T-helper 22 cell (primary cell): Measurements from ENCODE around the gene LMAN1.

Experiments
- DNase-seq: peaks from one replicate; pipeline ENCODE4 v3.0.0-alpha.2; 2020; ENCODE audit warnings: low read depth

LMAN1 gene, protein sequence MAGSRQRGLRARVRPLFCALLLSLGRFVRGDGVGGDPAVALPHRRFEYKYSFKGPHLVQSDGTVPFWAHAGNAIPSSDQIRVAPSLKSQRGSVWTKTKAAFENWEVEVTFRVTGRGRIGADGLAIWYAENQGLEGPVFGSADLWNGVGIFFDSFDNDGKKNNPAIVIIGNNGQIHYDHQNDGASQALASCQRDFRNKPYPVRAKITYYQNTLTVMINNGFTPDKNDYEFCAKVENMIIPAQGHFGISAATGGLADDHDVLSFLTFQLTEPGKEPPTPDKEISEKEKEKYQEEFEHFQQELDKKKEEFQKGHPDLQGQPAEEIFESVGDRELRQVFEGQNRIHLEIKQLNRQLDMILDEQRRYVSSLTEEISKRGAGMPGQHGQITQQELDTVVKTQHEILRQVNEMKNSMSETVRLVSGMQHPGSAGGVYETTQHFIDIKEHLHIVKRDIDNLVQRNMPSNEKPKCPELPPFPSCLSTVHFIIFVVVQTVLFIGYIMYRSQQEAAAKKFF

DNA sequence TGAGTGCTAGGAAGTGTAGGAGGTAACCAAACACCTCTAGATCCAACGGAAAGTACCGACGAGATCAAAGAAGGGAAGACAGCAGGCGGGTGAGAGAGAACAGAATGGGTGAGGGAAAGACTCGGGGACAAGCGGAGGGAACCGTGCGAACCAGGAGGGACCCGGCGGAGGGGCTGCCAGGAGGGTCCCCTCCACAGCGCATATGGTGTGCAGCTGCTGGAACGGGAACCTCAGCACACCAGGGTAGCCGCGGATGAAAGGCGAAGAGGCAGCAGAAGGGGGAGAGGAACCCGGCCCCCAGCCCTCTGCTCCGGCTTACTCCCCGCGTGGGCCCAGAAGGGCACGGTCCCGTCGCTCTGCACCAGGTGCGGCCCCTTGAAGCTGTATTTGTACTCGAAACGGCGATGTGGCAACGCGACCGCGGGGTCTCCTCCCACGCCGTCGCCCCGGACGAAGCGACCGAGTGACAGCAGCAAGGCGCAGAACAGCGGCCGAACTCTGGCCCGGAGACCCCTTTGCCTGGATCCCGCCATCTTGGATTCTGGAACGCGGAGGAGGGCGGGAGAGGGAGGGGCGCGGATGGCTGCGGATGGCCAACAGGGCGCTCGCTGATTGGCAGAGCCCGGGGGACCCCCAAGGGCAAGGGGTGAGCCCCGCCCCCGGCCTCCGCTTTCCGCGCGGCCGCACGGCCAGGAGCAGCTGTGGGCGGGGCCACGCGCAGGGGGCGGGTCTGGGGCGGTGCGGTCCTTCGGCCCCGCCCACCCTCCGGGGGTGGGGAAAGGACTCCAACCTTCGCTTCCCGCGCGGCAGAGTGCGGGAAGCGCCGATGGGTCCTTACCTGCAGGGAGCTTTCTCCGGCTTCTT, at the start of gene LMAN1:
LMAN1 (minus strand) TSS at position 554 of the 864 bp plus-strand sequence; CDS start at position 533, 21 bp downstream.
- DNase-seq, result peak; percentile 89

DNA sequence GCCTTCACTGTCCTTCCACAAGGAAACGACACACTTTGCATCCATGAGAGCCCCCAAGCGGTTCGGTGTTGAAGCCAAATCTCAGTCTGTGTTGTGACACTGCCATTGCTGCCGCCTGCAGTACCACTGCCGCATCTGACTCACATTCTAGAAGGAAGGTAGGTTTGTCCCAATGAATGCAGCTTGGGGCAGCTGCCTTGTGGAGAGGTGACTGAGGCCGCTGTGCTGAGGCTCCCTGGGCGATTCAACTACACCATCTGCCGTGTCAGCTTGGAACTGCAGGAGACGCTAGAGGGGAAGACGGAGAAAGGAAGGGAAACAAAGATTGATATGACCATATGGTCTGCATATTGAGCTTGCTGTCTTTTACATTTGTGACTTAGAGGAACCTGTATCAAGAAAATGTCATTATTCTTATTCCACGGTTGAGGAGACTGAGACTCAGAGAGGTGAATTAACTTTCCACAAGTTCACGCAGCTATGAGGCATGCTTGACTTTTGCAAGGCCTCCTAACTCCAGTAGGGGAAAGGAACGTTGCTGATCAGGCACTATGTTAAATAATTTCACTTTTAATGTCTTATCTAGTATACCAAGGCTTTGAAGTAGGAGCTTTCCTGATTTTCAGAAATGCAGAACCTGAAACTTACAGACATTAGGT, 43.5 kb upstream of the LMAN1 start:
- peak; percentile 26 for DNase-seq

DNA sequence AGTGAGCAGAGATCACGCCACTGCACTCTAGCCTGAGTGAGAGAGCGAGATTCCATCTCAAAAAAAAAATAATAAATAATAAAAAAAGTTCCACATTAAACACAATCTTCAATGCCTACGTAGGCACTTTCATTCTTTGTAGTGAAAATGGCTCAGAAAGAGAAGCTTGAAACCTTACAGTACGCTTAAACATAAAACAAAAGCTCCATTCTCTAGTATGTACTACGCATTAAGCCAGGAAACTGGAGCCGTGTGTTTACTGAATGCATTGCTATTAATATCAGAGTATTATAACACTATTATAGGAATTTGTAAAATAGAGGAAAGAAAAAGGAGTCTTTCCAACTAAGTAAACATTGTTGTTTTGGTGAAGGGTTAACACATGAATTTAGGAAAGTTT, 41.3 kb upstream of the LMAN1 start:
- DNase-seq, result no peak

DNA sequence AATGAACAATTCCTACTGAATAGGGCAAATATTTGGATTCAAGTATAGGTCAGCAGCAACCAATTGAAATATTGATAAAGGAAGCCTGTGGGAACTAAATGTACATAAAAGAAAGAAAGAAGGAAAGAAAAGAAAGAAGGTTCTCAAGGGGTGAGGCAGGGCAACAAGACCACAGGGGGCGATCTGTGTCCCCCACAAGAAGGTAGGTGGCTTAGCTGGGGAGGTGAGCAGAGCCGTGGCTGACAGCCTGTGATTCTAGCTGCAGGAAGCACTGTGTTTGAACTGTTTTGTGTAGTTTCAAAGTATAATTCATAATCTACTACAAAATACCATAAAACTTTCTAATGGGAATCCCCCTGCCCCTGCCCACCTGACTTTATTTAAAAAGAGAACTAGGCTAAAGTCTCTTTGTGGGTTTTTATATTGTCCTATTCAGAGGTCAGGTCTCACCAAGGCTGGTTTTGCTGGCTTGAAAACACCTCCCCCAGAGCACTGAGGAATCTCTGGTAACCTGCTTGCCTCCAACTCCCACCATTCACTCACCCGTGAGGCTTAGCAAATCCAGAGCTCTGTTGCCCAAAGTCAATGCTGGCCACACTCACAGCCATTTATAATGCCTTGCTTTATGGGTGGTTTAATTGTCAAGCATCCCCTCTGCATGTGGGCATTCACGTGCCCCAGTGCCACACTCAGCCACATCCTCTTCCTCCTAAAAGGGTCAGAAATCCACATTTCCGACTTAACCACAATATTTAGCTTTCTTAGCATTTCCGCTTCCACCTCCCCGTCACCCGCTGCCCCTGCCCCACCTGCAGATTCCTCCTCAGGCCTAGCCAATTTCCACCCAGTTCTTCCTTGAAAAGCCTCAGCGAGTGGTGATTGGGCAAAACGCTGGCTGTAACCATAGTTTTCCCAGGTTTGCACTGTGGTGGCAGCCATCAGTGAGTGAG, 36.4 kb upstream of the LMAN1 start:
- no peak for DNase-seq

DNA sequence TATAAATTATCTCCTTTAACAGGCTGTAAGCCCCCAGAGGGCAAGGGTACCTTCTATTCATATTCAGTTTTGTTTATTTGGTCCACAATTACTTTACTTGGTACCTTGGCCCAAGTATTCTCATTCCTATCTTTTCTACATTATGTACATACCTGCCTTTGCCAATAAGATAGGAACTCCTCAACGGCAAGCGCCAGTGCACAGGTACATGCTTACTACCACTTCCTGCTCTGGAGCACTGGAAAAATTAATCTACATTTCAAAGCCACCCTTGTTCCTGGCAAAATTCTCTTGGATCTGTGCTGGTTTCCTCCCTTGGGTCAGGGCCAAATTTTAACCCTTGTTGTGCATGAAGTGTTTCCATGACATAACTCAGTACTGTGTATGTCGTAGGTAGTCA, 34.3 kb upstream of the LMAN1 start:
- no peak for DNase-seq

DNA sequence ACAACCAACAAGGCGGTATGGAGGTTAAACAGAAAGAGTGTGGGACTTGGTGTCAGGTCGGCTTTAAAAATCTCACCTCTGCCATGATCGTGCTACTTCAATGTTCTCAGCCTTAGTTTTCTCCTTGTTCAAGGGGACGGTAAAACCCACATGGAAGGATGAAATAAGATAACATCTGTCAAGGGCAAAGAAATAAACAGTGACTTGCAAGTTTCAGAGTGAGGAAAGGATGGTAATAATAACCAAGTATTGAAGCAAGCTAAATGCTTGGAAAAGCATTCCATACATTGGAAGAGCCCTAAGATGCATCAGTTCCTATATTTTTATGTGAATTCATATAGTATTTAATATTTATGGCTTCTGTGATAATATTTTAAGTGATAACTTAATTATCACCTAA, 29.8 kb upstream of the LMAN1 start:
- no peak for DNase-seq

DNA sequence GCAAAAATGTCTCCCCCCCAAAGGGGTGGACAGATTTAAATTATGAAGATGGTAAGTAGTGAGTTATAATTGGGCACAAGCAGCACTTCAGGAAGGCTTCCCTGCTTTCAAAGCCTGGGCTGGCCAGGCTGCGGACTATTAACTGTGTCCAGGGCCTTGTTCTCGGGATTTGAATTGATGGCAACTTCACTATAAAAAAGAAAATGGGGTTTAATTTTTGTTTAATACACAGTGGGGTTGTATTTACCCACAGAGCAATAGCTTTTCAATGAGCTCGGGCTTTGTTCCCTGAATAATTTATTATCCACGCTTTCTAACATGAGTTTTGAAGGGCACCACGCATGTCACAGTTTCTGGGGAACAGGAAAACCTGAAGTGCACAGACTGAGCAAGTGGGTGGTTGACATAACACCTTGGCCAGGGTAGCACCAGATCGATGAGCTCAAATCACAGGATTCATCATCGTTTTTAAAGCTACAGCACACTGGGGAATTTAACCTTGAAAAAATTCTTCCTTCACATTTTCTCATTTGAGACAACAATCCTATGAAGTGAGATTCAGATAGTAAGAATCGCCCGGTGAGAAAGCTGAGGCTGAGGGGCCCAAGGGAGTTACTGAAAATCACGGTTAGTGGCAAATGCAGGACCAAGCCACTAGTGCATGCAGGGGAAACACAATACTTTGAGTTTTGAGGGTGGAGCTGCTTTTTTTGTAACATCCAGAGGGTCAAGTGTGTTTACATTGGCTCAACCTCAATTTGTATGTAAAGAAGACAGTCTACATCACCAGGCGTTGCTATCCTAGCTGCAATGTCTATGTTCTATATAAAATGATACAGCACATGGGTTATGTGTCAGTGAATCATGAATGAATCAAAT, 28.9 kb upstream of the LMAN1 start:
- no peak for DNase-seq

DNA sequence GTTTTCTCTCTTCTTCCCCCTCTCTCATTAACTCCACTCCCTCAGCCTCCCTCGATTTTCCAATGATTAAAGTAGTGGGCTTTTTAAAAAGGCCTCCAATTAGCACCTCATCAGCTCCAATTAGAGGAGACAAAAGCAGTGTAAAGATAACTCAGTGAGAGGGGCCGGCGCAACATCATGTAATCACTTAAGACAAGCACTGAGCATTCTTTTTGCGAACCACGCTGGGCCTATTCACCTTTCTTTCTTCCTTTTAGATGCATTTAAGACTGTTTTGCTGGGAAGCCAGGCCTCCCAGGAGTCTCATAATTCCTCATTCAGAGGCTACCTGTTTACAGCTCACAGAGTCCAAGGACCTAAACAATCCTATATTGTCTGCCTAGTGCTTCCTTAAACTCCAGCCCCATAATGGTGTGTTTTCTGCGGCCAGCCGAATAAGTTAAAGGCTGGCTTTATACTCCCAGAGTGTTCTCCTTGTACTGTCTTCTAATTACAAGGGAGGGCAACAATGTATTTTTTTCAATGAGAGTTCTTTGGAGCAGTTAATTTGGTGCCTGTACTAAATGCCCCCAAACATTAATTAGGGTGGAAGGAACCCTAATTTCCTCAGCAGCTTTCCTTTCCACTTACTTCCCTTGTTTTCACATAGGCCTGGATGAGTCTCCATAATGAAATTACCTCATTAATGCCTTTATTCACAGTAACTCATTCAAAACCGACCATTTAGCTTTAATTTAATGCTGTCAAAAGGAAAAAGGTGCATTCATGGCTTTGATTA, 28.0 kb upstream of the LMAN1 start:
- no peak for DNase-seq

DNA sequence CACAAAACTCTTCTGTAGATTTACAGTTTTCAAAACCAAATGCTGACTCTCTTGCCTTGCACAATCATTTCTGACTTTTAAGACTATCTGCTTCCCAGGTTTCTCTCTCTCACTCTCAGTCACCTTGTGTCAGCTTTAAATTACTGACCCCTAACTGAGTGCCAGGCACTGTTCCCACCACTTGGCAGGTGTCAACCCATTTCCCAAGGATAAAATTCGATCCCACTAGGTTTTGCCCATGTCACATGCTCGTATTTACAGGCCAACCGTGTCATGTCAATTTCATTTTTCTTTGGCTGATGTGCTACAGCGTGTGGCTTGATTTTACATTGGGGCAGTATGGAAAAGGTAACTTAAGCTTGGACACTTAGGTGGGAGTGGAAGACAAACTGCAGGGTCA, 26.1 kb upstream of the LMAN1 start:
- no peak for DNase-seq

DNA sequence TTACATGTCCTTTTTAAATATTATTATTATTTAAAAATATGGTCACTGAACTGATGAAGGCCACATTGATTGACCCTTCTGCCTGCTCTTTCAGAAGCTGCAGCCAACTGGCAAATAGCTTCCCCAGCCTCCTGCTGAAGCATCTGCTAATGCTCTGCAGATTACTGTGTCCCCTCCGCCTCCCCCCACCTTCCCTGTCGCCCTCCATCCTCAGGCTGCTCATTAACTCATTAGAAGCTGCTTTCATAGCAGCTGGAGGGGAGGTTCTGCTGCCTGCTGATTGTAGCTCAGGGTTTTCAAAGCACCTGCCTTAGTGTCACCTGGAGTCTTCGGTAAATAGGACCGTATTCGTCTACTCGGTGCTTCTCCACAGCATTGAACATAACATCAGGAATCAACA, 24.8 kb upstream of the LMAN1 start:
- DNase-seq, result no peak

DNA sequence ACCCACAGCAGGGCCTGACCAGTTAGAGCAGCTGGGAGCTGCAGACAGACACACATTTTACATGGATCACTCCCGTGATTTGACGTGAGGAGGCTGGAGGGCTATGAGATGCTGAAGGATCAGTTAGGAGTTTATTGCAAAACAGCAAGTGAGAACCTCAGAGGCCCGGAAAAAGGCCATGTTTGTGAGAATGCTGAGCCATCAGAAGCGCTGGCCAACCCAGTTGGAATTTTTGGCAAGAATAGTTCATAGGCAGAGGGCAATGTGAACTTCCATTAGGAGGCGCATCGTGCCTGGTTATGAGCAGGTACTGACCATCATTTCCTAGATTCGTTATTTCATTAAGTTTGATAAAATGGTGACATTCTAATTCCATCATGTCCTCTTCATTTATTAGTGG, 23.3 kb upstream of the LMAN1 start:
- DNase-seq, result no peak

DNA sequence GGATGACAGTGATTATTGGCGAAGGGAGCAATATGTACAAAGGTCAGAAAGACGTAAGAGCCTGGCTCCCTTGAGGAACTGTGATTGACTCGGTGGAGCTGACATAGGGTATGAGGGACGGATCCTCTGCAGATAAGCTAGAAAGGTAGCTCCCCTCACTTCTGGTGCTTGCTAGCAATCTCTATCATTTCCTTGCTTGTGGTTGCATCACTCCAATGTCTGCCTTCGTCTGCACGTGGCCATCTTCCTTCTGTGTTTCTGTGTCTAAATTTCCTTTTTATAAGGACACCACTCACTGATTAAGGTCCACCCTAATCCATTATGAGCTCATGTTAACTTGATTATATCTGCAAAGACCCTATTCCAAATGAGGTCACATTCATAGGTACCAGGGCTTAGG, 22.9 kb upstream of the LMAN1 start:
- no peak for DNase-seq

DNA sequence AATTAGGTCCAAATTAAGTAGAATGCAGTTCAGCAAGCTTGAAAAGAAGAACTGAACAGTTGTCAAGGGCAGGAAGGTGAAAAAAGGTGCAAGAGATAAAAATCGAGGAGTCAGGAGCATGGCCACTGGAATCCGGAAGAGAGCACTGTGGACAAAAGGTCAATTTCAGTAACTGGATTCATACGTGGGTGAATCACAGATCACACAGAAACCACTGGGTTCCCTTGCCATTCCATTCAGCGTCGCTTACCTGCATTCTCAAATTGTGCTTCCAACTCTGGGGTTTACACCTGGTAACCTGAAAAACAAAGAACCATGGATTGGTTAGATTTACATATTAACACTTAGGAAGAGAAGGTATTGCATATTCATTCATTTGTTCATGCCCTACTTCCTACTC, 21.6 kb upstream of the LMAN1 start:
- no peak for DNase-seq

DNA sequence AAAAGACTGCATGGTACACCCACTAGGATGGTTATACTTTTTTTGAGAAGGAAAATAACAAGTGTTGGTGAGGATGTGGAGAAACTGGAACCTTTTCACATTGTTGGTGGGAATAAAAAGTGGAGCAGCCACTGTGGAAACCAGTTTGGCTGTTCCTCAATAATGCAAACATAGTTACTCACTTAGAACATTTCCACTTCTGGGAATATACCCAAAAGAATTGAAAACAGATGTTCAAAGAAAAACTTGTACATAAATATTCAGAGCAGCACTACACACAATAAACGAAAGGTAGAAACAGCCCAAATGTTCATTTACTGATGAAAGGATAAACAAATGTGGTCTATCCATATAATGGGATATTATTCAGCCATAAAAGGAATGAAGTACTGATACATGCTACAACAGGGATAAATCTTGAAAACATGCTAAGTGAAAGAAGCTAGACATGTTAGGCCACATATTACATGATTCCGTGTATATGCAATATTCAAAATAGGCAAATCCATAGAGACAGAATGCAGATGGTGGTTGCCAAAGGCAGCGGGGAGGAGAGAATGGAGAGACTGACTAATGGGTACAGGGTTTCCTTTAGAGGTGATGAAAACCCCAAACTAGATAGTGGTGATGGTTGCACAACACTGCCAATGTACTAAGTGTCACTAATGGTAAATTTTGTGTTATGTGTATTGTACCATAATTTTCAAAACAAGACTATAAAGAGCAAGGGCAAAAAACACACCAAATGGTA, 20.9 kb upstream of the LMAN1 start:
- no peak for DNase-seq

DNA sequence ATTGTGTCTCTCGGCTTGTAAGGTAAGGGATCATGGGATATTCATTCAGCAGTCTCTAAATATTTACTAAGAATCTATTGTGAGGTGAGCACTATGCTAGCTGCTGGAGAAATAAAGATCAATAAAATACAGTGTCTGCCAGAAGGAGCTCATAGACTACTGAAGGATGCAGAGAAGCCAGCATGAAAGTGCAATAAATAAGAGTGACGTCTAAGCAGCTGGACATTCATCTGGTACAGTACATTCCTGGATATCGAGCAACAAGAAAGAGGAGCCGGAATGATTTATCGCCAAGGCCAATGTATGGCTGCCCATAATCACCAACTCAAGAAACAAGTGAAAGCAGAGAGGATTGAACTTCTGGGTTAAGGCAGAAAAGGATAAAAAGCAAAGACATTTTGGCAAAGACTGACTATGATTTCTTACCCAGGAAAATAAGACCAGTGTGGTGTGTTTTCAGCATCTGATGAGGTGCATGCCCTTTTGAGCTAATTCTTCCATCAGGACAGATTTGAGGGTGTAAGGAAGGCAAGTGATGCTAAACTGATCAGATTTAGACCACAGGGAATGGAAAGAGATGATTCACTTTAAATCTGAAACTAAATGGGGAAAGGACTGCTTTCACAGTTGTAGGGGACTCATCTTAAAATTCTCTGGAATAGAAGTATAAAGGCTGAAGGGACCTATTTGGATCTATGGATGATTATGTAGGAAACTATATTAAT, 18.7 kb upstream of the LMAN1 start:
- no peak for DNase-seq

DNA sequence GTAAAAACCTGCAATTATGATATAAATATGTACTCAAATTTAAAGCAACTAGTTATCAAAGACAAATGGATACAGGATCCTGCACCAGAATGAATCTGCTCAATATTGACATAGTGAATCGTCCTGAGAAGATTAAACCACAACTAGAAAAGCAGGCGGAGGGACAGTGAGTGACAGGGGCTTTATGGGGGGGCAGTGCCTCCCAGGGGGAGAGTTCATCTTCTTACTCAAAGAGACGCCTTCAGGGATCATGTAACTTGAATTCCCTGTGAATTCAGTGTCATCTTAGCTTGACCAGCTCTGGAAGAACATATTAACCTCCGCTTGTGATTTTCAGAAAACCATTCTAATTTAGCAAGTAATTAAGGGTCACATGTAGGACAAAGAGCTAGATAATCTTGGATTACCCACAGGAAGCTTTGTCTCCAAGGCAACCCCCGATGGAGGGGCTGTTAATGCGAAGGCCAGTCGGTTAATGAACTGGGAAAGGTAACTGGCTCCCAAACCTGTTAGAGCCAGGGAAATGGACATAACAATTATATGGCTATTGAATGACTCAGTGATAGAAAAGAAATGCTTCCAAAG, 17.4 kb upstream of the LMAN1 start:
- no peak for DNase-seq

DNA sequence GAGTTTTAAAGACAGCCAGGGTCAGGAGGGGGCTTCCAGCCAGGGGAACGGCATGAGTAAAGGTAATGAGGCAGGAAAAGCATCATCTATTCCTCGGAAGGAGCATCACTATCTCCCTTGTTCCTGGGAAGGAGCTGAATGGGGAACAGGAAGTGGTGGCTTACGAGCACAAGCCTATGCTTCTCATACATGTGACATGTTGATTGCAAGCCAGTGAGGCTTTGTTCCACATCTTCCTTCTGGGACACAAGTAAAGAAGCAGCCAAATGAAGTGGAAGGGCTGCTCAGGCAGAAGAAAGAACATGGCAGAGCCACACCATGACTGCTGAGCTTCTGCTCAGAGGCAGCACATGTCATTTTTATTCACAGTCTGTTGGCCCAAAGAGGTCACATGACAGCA, 15.1 kb upstream of the LMAN1 start:
- no peak for DNase-seq

DNA sequence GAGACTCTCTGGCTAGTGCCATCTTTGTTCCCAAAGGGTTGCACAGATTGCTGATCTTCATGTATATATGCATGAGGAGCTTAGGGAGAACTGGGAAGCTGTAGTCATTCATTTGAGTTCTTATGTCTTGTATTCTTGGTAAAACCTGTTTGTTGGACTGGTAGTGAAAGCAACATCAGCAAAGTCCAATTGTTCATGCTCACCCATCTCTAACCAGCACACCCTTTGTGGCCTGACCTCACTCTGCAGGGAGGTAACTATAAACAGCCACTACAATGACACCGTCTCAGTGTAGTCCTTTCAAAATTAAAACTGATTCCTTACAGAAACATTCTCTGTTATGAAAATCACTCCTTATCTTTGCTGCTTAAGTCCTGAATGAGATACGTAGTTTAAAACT, 13.9 kb upstream of the LMAN1 start:
- no peak for DNase-seq
